ENCODE results near the gene TRIM56.

DNA sequence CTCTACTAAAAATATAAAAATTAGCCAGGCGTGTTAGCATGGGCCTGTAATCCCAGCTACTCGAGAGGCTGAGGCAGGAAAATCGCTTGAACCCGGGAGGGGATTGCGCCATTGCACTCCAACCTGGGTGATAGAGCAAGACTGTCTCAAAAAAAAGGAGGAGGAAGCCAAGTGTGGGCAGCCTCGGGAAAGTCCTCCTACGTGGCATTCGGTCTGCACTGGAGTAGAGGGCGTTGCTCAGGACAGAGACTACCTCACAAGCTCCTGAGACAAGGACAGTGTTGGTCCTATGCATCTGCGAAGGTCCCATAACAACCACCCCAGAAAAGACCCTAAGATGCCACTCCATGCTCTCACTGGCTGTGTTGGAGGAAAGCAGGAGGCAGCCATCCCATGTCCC, 31.6 kb downstream of the TRIM56 start:
- TF ChIP-seq, protein P1, sequence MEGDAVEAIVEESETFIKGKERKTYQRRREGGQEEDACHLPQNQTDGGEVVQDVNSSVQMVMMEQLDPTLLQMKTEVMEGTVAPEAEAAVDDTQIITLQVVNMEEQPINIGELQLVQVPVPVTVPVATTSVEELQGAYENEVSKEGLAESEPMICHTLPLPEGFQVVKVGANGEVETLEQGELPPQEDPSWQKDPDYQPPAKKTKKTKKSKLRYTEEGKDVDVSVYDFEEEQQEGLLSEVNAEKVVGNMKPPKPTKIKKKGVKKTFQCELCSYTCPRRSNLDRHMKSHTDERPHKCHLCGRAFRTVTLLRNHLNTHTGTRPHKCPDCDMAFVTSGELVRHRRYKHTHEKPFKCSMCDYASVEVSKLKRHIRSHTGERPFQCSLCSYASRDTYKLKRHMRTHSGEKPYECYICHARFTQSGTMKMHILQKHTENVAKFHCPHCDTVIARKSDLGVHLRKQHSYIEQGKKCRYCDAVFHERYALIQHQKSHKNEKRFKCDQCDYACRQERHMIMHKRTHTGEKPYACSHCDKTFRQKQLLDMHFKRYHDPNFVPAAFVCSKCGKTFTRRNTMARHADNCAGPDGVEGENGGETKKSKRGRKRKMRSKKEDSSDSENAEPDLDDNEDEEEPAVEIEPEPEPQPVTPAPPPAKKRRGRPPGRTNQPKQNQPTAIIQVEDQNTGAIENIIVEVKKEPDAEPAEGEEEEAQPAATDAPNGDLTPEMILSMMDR (IDR thresholded peaks at IDR 0.05), result no peak
- no peak for TF ChIP-seq POLR2A (IDR thresholded peaks at IDR 0.05)

Measured in adrenal gland (tissue), 5 donors.